Measurements from ENCODE around the gene CORIN.

- TF ChIP-seq POLR2A (IDR thresholded peaks at IDR 0.05; ENCODE audit: low read depth, low read length): no peak
- no peak for TF ChIP-seq PAX5 (IDR thresholded peaks at IDR 0.05; ENCODE audit: insufficient read depth, low read length, severe bottlenecking)
Measured at GRCh38 chr4:47669946-47670345, 167.9 kb downstream of the CORIN start.

All from GM12891 (cell line).